A549 (cell line): ENCODE data around the gene FBXL5. TPM values are rescaled to one million over a fixed set of nuclear protein-coding genes. Genes with fewer than 3 reads are reported as not detected.

Experiments
- polyA plus RNA-seq, 4 experiments: library from polyadenylated mRNA; depleted of rRNA in 3 of 4; stranded (reverse); fragments of >200 nt; fragmentation: RNase III in 1 of 4; extraction: RNeasy Plus Mini Kit Qiagen cat#74134 plus additional on column Dnase treatment in 1 of 4; gene quantifications; 2 replicates in 3 of 4; 3 replicates in 1 of 4; pipeline ENCODE4 v1.2.3, GENCODE V29; 2011 to 2017

FBXL5 gene
- polyA plus RNA-seq, 2 of the 4 experiments (the other 2 are of a cell fraction): 44.2 to 45.4 TPM

Other genes starting within 250 kb of the FBXL5 start
- not detected in 2 replicates for gene C1QTNF7, start 227.3 kb downstream of the FBXL5 start, polyA plus RNA-seq (2011; rRNA removed)
- gene C1QTNF7, start 227.3 kb downstream of the FBXL5 start, polyA plus RNA-seq (2017; fragmentation: RNase III; extraction: RNeasy Plus Mini Kit Qiagen cat#74134 plus additional on column Dnase treatment): not detected in 3 replicates
- gene CC2D2A, start 185.5 kb downstream of the FBXL5 start, polyA plus RNA-seq (2011; rRNA removed): 18.8 and 23.3 TPM in 2 replicates
- gene CC2D2A, start 185.5 kb downstream of the FBXL5 start, polyA plus RNA-seq (2017; fragmentation: RNase III; extraction: RNeasy Plus Mini Kit Qiagen cat#74134 plus additional on column Dnase treatment): 10.1 to 11.3 TPM (median 10.7 TPM) in 3 replicates
- gene FAM200B, start 26.5 kb upstream of the FBXL5 start, polyA plus RNA-seq (2011; rRNA removed): 32.7 and 40.8 TPM in 2 replicates
- 40.9 to 41.9 TPM (median 41.6 TPM) in 3 replicates for gene FAM200B, start 26.5 kb upstream of the FBXL5 start, polyA plus RNA-seq (2017; fragmentation: RNase III; extraction: RNeasy Plus Mini Kit Qiagen cat#74134 plus additional on column Dnase treatment)
- gene BST1, start 47.7 kb upstream of the FBXL5 start, polyA plus RNA-seq (2011; rRNA removed): 11.7 and 13.6 TPM in 2 replicates
- 16.0 to 18.3 TPM (median 16.4 TPM) in 3 replicates for gene BST1, start 47.7 kb upstream of the FBXL5 start, polyA plus RNA-seq (2017; fragmentation: RNase III; extraction: RNeasy Plus Mini Kit Qiagen cat#74134 plus additional on column Dnase treatment)
- 12.2 and 12.4 TPM in 2 replicates for gene CD38, start 123.0 kb upstream of the FBXL5 start, polyA plus RNA-seq (2011; rRNA removed)
- 7.8 to 9.1 TPM (median 8.2 TPM) in 3 replicates for gene CD38, start 123.0 kb upstream of the FBXL5 start, polyA plus RNA-seq (2017; fragmentation: RNase III; extraction: RNeasy Plus Mini Kit Qiagen cat#74134 plus additional on column Dnase treatment)